Measurements from ENCODE around the gene SLC15A5. TPM values are rescaled to one million over a fixed set of nuclear protein-coding genes. Genes with fewer than 3 reads are reported as not detected.

SLC15A5 gene
- under 0.01 TPM in 2 replicates for total RNA-seq

GRCh38 chr12:16277585-16277984 lies at the start of gene SLC15A5:
SLC15A5 (minus strand) TSS chr12:16277685; CDS start chr12:16277685, 0 bp downstream.

Other genes with a start within 250 kb of the SLC15A5 start
- gene MGST1, start 70.0 kb upstream of the SLC15A5 start, total RNA-seq, result 66.4 and 69.8 TPM in 2 replicates

All from smooth muscle cell of bladder (primary cell).